Right lung (tissue), 10 donors: Measurements from ENCODE around the gene GRIPAP1. TPM values are rescaled to one million over a fixed set of nuclear protein-coding genes. Genes with fewer than 3 reads are reported as not detected.

Source experiments
- DNase-seq, 2 donors: peaks; one replicate each; pipeline ENCODE4 v3.0.0-alpha.2; 2013
- long read RNA-seq, 8 donors: transcript quantifications; one replicate each; lab custom pipeline, GENCODE V29; 2026
- polyA plus RNA-seq, 5 donors: library from polyadenylated mRNA; unstranded; fragments of 120-200 nt; gene quantifications; one replicate each; pipeline versions ENCODE4 v1.2.1 to v1.2.3, GENCODE V29; 2013; ENCODE audit warnings: inconsistent platforms in 1 of 5, low replicate concordance in 1 of 5; ENCODE audit not compliant: insufficient read length in 5 of 5, insufficient read depth in 1 of 5

GRIPAP1 gene
- 10 to 100 TPM; 49.1 to 64.6 (median 56.9) TPM for polyA plus RNA-seq
- long read RNA-seq, donor 1, partial matches to known transcripts = 0 of 2 reads
- long read RNA-seq, donor 1, other reads (novel, unspliced or antisense) = 0 of 2 reads
- long read RNA-seq, donor 2, partial matches to known transcripts = 0 of 1 reads
- long read RNA-seq, donor 2, other reads (novel, unspliced or antisense) = 0 of 1 reads
- long read RNA-seq, donor 3, partial matches to known transcripts = 31 of 32 reads
- long read RNA-seq, donor 3, other reads (novel, unspliced or antisense) = 0 of 32 reads
- long read RNA-seq, donor 4 = 0 reads
- long read RNA-seq, donor 5, partial matches to known transcripts = 10 of 11 reads
- long read RNA-seq, donor 5, other reads (novel, unspliced or antisense) = 0 of 11 reads
- long read RNA-seq, donor 6, partial matches to known transcripts = 0 of 1 reads
- long read RNA-seq, donor 6, other reads (novel, unspliced or antisense) = 0 of 1 reads
- long read RNA-seq, donor 7, partial matches to known transcripts = 0 of 2 reads
- long read RNA-seq, donor 7, other reads (novel, unspliced or antisense) = 0 of 2 reads
- long read RNA-seq, donor 8 = 0 reads

GRCh38 chrX:49002091-49002935, at the start of gene GRIPAP1:
Gene GRIPAP1 (minus strand): TSS chrX:49002264. CDS start chrX:49002229, 35 bp downstream.
- DNase-seq = peak; percentile 87 to 88

GRCh38 chrX:49043987-49044281, 41.9 kb upstream of the GRIPAP1 start:
- no peak for DNase-seq

- peak; percentile 96 to 97 for DNase-seq
Measured at GRCh38 chrX:49043220-49043986, 41.3 kb upstream of the GRIPAP1 start, which contains the start of gene TFE3. Gene TFE3 (minus strand): TSS chrX:49043357. CDS start chrX:49043226, 131 bp downstream.

GRCh38 chrX:49042581-49043219, 40.6 kb upstream of the GRIPAP1 start:
- DNase-seq = no peak

- no peak for DNase-seq
Measured at GRCh38 chrX:49041744-49042580, 39.9 kb upstream of the GRIPAP1 start.

GRCh38 chrX:49040376-49040955, 38.4 kb upstream of the GRIPAP1 start:
- no peak for DNase-seq

GRCh38 chrX:49039598-49040375, 37.7 kb upstream of the GRIPAP1 start:
- peak; percentile 81 to 87 for DNase-seq

- DNase-seq = no peak
Measured at GRCh38 chrX:49037883-49038475, 35.9 kb upstream of the GRIPAP1 start.

GRCh38 chrX:49030283-49030682, 28.2 kb upstream of the GRIPAP1 start:
- DNase-seq = no peak

- DNase-seq = no peak
Measured at GRCh38 chrX:49029876-49030275, 27.8 kb upstream of the GRIPAP1 start.

GRCh38 chrX:49019599-49020249, 17.7 kb upstream of the GRIPAP1 start:
- DNase-seq = no peak

- no peak for DNase-seq
Measured at GRCh38 chrX:49019050-49019449, 17.0 kb upstream of the GRIPAP1 start.

GRCh38 chrX:49003696-49004095, 1.6 kb upstream of the GRIPAP1 start:
- no peak for DNase-seq

- peak in 1 of 2 donors; percentile 18 for DNase-seq
Measured at GRCh38 chrX:49001521-49002090, 458 bp downstream of the GRIPAP1 start.

- no peak for DNase-seq
Measured at GRCh38 chrX:49000636-49001035, 1.4 kb downstream of the GRIPAP1 start.

GRCh38 chrX:48999030-48999429, 3.0 kb downstream of the GRIPAP1 start:
- no peak for DNase-seq

- no peak for DNase-seq
Measured at GRCh38 chrX:48998391-48998790, 3.7 kb downstream of the GRIPAP1 start.

GRCh38 chrX:48997865-48998264, 4.2 kb downstream of the GRIPAP1 start:
- no peak for DNase-seq
